GM18505 (cell line): ENCODE measurements around the gene ATP8A2.
"Not testable (repeated sequence)": the region's sequence is repeated elsewhere in the genome, so short reads cannot be mapped to it uniquely, and the experiment has no call there.

Experiments
- ATAC-seq: cut with Tn5 transposase; IDR thresholded peaks from one replicate; pipeline ENCODE4 v1.9.1; 2021; ENCODE audit not compliant: unreplicated experiment
- POLR2A ChIP-seq: IDR thresholded peaks from 4 replicates; pipeline ENCODE4 v1.6.1; 2011; ENCODE audit warnings: borderline replicate concordance; ENCODE audit not compliant: insufficient read depth, insufficient read length; ENCODE audit errors: extremely low read depth

The ATP8A2 gene

DNA sequence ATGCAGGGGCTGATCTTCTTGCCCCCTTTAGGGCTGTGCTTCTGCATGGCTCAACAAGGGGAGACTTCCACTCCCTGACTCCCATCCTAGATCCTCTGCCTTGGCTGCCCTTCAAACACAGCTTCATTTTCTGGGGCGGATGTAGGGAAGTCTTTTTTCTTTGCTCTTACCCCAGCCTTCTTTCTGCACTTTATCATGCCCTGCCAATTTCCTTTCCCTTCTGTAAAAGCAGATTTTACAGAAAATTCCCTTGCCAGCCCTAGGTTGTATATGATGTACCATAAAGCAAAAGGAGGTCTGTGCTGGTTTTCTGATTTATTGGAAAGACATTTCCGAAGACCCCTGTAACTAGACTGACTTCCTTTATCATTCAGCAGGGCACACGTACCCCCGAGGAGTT lies 396.6 kb downstream of the ATP8A2 start:
- no peak for TF ChIP-seq POLR2A
- no peak for ATAC-seq

- no peak for TF ChIP-seq POLR2A
Observed at GRCh38 chr13:25768838-25769237, 397.1 kb downstream of the ATP8A2 start.

DNA sequence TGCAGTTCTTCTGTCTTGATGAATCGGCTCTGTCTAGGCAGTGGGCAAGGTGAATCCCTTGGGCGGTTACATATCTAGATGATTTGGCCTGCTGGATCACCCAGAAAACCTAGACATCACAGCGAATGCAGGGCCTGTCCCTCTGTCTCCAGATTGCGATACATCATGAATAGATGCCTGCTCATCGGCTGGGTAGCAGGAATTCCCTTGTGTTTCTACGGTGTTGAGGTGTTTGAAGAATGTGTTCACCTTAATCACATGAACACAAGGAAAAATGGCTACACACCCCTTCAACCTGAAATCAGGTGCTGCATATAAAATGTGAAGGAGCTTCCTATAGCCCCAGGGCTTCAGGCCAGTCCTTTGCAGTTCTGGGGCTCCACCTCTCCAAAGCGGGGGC lies 398.8 kb downstream of the ATP8A2 start:
- no peak for ATAC-seq
- TF ChIP-seq POLR2A, result no peak

More at GRCh38 chr13:25768838-25769237, 397.1 kb downstream of the ATP8A2 start:
- ATAC-seq, result no peak

- ATAC-seq, result no peak
- TF ChIP-seq POLR2A, result no peak
Observed at GRCh38 chr13:25771202-25771601, 399.4 kb downstream of the ATP8A2 start.

- no peak for TF ChIP-seq POLR2A
- ATAC-seq, result no peak
Observed at GRCh38 chr13:25771641-25772478, 400.1 kb downstream of the ATP8A2 start.

GRCh38 chr13:25772534-25772933 lies 400.8 kb downstream of the ATP8A2 start:
- ATAC-seq, result not testable (repeated sequence)

- not testable (repeated sequence) for ATAC-seq
Observed at GRCh38 chr13:25774056-25774455, 402.3 kb downstream of the ATP8A2 start.

DNA sequence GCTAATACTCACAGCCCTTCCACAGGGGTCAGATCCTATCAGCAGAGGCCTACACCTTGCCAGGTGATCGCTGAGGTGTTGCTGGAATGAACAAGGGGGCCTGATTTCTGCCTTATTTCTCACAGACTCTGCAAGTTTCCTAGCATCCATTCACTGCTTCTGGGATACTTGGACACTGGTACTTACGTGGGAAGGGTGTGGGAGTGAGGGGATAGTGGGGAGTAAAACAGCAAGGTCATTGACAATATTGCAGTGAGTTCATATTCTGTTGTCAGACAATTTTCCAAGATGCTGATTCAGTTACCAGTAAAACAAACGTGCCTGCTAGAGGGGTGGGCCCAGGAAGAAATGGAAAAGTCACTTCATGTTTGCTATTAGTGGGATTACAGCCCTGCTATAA lies 403.5 kb downstream of the ATP8A2 start:
- no peak for TF ChIP-seq POLR2A
- ATAC-seq, result no peak

DNA sequence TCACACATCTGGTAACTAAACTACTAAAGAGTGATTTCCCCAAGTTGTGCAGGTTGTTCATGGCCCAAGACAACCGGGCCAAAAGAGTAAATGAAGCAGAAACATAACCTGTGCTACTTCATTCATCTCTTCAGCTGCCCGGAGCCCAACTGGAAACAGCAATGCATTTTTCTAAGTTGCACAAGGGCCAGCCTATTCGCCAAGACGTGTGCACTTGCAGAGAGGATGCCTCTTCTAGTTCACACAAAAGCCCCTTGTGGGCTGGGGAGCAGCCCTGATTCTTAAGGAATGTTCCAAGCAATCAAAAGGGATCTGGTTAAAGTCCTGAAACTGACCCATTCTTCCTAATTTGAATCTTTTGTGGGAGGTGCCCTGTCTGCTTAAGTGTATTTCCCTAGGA lies 404.2 kb downstream of the ATP8A2 start:
- no peak for ATAC-seq
- no peak for TF ChIP-seq POLR2A

- no peak for TF ChIP-seq POLR2A
- ATAC-seq, result no peak
Observed at GRCh38 chr13:25776722-25777121, 404.9 kb downstream of the ATP8A2 start.

DNA sequence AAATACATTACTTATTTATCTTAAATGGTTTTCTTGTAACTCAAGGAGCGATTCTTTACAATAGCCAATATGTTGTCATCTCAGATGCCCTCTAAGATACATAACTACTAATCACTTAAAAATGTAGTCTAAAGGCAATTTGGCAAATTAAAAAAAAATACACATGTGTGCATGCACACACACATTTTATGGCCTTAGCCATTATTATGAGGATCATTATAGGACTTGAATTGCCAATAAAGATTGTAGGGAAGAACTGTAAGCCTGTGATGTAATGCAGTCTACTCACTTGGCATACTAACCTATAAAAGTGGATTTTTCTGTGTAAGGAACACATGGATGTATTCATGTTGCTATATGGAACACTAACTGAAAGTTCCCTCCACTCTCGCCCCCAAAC lies 405.7 kb downstream of the ATP8A2 start:
- no peak for ATAC-seq

GRCh38 chr13:25778365-25778764 lies 406.6 kb downstream of the ATP8A2 start:
- TF ChIP-seq POLR2A, result no peak
- no peak for ATAC-seq

More for the DNA sequence above, 405.7 kb downstream of the ATP8A2 start:
- TF ChIP-seq POLR2A, result no peak

- TF ChIP-seq POLR2A, result no peak
- no peak for ATAC-seq
Observed at GRCh38 chr13:25778808-25779305, 407.1 kb downstream of the ATP8A2 start.

GRCh38 chr13:25783076-25783475 lies 411.3 kb downstream of the ATP8A2 start:
- ATAC-seq, result no peak
- TF ChIP-seq POLR2A, result no peak
